ENCODE measurements around the gene RAB6A. TPM values are rescaled to one million over a fixed set of nuclear protein-coding genes. Genes with fewer than 3 reads are reported as not detected.

Gene RAB6A
- total RNA-seq, 1 experiment from 2014 or later: 121 TPM

- Histone ChIP-seq H3K4me3 (replicated peaks in 1 of 2; ENCODE audit: low read depth in 1 of 2, low read length in 2 of 2) (no peak overlapping the region), H3K79me2 (ENCODE audit: insufficient read depth, low read length) (no peaks in the 10 kb centered on the region), H3K4me2 (ENCODE audit: low read length) (no peak overlapping the region), H3K9me3 (ENCODE audit: control insufficient read depth in 1 of 2, insufficient read depth in 1 of 2, low read depth in 1 of 2, low read length in 2 of 2) (no peaks in the 10 kb centered on the region), H2AFZ (ENCODE audit: low read depth, low read length, poor library complexity, severe bottlenecking) (no peak overlapping the region), H3K36me3 (ENCODE audit: control insufficient read depth in 1 of 2, insufficient read depth in 2 of 2, low read length in 2 of 2) (no peaks in the 10 kb centered on the region), H3K27me3 (ENCODE audit: insufficient read depth, low read length) (no peaks in the 10 kb centered on the region), H3K9me2 (ENCODE audit: insufficient read depth) (no peaks in the 10 kb centered on the region), H3K27ac (ENCODE audit: low read depth, low read length) (no peak overlapping the region), H3K4me1 (ENCODE audit: control insufficient read depth in 1 of 2, insufficient read depth in 2 of 2, low read length in 2 of 2) (no peaks in the 10 kb centered on the region), H3K9ac (ENCODE audit: low read length) (no peak overlapping the region), H4K20me1 (ENCODE audit: insufficient read depth) (no peaks in the 10 kb centered on the region)
- ATAC-seq (no peak), DNase-seq (ENCODE audit: low read depth, low spot score) (no peak)
- ChIA-PET CTCF (no interaction called here), RAD21 (ENCODE audit: low non-redundant PET in 1 of 2, low total read pairs in 2 of 2, uncharacterized antibody in 2 of 2, unreplicated experiment in 2 of 2) (no interaction called here), POLR2A (no interaction called here)
- no TSS peak for BruUV-seq (replicated peaks)
- intact Hi-C loops (cut with micrococcal nuclease): no loop called here
- TF ChIP-seq EZH2 (IDR thresholded peaks at IDR 0.05) (no peak), REST (IDR thresholded peaks at IDR 0.05; ENCODE audit: low read depth) (no peak), EGR1 (IDR thresholded peaks at IDR 0.05; ENCODE audit: low read depth) (no peak), FOSL1 (IDR thresholded peaks at IDR 0.05; ENCODE audit: low read depth) (no peak), EZH2phosphoT487 (IDR thresholded peaks at IDR 0.05; ENCODE audit: borderline replicate concordance) (no peak), POLR2AphosphoS5 (IDR thresholded peaks at IDR 0.05; ENCODE audit: low read depth, low read length) (no peak), ZBTB33 (IDR thresholded peaks at IDR 0.05; ENCODE audit: extremely low read depth, insufficient replicate concordance, low read length) (no peak), RAD21 (IDR thresholded peaks at IDR 0.05; ENCODE audit: low read depth) (no peak), YY1 (IDR thresholded peaks at IDR 0.05; ENCODE audit: extremely low read depth, insufficient replicate concordance, low read depth, low read length) (no peak)
- TF ChIP-seq, protein P1, sequence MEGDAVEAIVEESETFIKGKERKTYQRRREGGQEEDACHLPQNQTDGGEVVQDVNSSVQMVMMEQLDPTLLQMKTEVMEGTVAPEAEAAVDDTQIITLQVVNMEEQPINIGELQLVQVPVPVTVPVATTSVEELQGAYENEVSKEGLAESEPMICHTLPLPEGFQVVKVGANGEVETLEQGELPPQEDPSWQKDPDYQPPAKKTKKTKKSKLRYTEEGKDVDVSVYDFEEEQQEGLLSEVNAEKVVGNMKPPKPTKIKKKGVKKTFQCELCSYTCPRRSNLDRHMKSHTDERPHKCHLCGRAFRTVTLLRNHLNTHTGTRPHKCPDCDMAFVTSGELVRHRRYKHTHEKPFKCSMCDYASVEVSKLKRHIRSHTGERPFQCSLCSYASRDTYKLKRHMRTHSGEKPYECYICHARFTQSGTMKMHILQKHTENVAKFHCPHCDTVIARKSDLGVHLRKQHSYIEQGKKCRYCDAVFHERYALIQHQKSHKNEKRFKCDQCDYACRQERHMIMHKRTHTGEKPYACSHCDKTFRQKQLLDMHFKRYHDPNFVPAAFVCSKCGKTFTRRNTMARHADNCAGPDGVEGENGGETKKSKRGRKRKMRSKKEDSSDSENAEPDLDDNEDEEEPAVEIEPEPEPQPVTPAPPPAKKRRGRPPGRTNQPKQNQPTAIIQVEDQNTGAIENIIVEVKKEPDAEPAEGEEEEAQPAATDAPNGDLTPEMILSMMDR (IDR thresholded peaks at IDR 0.05 in 2 of 3, conservative IDR thresholded peaks at IDR 0.05 in 1 of 3; ENCODE audit: borderline replicate concordance in 1 of 3, insufficient read depth in 1 of 3, low read depth in 2 of 3, low read length in 2 of 3): no peak
Measured at GRCh38 chr11:73633999-73634398, 126.9 kb downstream of the RAB6A start.
